ENCODE results near the gene TTLL10. TPM values are rescaled to one million over a fixed set of nuclear protein-coding genes. Genes with fewer than 3 reads are reported as not detected.

TTLL10 gene
- total RNA-seq, 3 donors from 2014 or later, result 0.32 to 4.4 (median 1.8) TPM

- Histone ChIP-seq H3K4me3 (no peak overlapping the region), H3K4me1 (ENCODE audit: low read depth) (peaks cover 30% of the 10 kb centered on the region), H3K9me3 (no peaks in the 10 kb centered on the region), H3K36me3 (ENCODE audit: low read depth) (peaks cover 13% of the 10 kb centered on the region)
- intact Hi-C loops (cut with DNase I, micrococcal nuclease), result no loop called here
- no peak for ATAC-seq
- DNase-seq, result no peak
- TF ChIP-seq CTCF (IDR thresholded peaks at IDR 0.05), result no peak
Measured at GRCh38 chr1:1226566-1227362, 53.1 kb downstream of the TTLL10 start.

GRCh38 chr1:1227386-1227785, 53.7 kb downstream of the TTLL10 start:
- DNase-seq (no peak), ATAC-seq (no peak)
- intact Hi-C loops (cut with DNase I, micrococcal nuclease), result no loop called here
- Histone ChIP-seq H3K9me3 (no peaks in the 10 kb centered on the region), H3K4me1 (ENCODE audit: low read depth) (peaks cover 24% of the 10 kb centered on the region), H3K4me3 (no peak overlapping the region), H3K36me3 (ENCODE audit: low read depth) (peaks cover 13% of the 10 kb centered on the region)
- TF ChIP-seq CTCF (IDR thresholded peaks at IDR 0.05), result no peak

- no peak for DNase-seq
- ATAC-seq, result no peak
- H3K36me3 ChIP-seq (ENCODE audit: low read depth), result peaks cover 12% of the 10 kb centered on the region
Measured at GRCh38 chr1:1228187-1228586, 54.5 kb downstream of the TTLL10 start.

GRCh38 chr1:1228596-1229321, 55.1 kb downstream of the TTLL10 start:
- intact Hi-C loops (cut with DNase I, micrococcal nuclease), result no loop called here
- ATAC-seq (no peak), DNase-seq (no peak)
- peaks cover 7% of the 10 kb centered on the region for H3K36me3 ChIP-seq (ENCODE audit: low read depth)
- peaks cover 27% of the 10 kb centered on the region for H3K4me1 ChIP-seq (ENCODE audit: low read depth)
- H3K9me3 ChIP-seq, result no peaks in the 10 kb centered on the region
- TF ChIP-seq CTCF (IDR thresholded peaks at IDR 0.05), result no peak
- H3K4me3 ChIP-seq, result no peak overlapping the region

More at GRCh38 chr1:1228187-1228586, 54.5 kb downstream of the TTLL10 start:
- intact Hi-C loops (cut with DNase I, micrococcal nuclease), result no loop called here
- H3K4me1 ChIP-seq (ENCODE audit: low read depth), result peaks cover 24% of the 10 kb centered on the region
- H3K9me3 ChIP-seq, result no peaks in the 10 kb centered on the region
- no peak overlapping the region for H3K4me3 ChIP-seq
- TF ChIP-seq CTCF (IDR thresholded peaks at IDR 0.05), result no peak

- peaks cover 7% of the 10 kb centered on the region for H3K36me3 ChIP-seq (ENCODE audit: low read depth)
- no peak overlapping the region for H3K4me3 ChIP-seq
- no peak for TF ChIP-seq CTCF (IDR thresholded peaks at IDR 0.05)
- H3K4me1 ChIP-seq (ENCODE audit: low read depth), result peaks cover 27% of the 10 kb centered on the region
- ATAC-seq (no peak), DNase-seq (no peak)
- no peaks in the 10 kb centered on the region for H3K9me3 ChIP-seq
- intact Hi-C loops (cut with DNase I, micrococcal nuclease), result no loop called here
Measured at GRCh38 chr1:1229770-1230169, 56.1 kb downstream of the TTLL10 start.

Data from mucosa of descending colon (tissue), 3 donors.